ENCODE results near the gene CPVL.

Gene CPVL

DNA sequence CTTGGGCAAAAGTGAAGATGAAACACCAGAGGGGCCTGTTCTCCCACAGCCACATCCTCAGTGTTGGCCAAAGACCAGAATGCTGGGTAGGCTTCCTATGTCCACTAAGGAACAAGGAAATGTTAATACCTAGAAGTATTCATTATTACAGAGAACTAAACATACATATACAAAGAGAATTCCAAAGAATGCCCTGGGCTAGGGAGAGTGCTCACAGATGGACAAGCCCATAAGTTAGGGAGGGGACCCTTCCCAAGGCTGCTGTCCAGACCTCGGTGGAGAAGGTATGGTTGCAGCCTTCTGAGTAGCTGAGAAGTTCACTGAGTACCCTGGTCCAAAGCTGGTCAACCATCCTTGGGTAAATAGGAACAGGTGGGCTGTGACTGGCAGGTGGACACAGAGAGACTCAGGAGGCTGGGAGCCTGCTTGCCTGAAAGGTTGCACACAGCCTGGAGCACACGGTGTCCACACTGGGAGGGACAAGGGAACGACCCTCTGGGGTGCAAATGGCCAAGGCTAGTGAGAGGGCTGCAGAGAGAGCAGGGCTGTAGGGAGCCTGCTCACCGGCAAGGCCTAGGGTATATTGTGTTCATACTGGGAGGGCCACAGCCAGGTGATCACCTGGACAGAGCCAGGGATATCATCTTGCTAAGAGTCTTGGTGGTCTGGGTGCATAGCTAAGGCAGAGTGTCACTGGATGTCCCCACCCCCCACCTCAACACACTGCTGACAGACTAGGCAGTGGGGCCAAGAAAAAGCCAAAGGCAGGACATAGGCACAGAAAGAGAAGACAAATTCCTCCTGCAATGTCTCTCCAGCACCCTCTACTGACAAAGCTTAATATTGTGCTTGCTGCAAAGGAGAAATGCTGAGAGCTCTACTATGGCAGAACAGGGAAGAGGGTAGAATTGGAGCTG, 40.3 kb downstream of the CPVL start:
- TF ChIP-seq, protein P1, sequence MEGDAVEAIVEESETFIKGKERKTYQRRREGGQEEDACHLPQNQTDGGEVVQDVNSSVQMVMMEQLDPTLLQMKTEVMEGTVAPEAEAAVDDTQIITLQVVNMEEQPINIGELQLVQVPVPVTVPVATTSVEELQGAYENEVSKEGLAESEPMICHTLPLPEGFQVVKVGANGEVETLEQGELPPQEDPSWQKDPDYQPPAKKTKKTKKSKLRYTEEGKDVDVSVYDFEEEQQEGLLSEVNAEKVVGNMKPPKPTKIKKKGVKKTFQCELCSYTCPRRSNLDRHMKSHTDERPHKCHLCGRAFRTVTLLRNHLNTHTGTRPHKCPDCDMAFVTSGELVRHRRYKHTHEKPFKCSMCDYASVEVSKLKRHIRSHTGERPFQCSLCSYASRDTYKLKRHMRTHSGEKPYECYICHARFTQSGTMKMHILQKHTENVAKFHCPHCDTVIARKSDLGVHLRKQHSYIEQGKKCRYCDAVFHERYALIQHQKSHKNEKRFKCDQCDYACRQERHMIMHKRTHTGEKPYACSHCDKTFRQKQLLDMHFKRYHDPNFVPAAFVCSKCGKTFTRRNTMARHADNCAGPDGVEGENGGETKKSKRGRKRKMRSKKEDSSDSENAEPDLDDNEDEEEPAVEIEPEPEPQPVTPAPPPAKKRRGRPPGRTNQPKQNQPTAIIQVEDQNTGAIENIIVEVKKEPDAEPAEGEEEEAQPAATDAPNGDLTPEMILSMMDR (IDR thresholded peaks at IDR 0.05), result peak; percentile 73
- no peak for DNase-seq (ENCODE audit: low spot score)
- H3K4me3 ChIP-seq, result no peak overlapping the region
- H3K27ac ChIP-seq, result no peak overlapping the region

- no peak for DNase-seq (ENCODE audit: low spot score)
- Histone ChIP-seq H3K4me3 (no peak overlapping the region), H3K27ac (no peak overlapping the region)
- TF ChIP-seq, protein P1 (IDR thresholded peaks at IDR 0.05), result no peak
These were observed 41.1 kb downstream of the CPVL start for GRCh38 chr7:29105191-29105590.

DNA sequence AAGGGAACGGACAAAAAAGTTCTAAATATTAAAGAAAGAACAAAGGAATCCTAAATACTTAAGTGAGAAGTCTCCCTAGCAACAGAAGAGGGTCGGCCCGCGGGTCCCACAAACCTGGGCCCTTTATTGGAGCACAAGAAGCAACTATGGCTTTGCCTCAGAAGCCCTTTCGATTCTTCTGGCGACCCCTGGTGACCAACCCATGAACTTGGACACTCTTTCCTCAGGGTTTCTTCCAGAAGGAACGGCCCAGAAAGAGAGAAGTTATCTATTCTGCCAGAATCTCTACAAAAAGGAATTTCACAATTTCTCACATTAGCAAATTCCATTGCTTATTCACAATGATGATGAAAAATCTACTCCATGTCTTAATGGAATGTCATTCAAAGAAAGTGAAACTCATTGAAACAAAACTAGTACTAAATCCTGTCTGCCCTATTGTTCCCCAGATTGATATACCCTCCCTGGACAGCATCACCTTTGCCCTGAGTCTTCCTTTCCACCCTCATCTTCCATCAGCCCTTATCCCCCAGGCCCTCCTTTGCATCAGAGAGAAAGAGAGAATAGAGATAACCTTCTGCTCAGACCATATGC, 43.7 kb downstream of the CPVL start:
- DNase-seq (ENCODE audit: low spot score), result no peak
- no peak overlapping the region for H3K27ac ChIP-seq
- TF ChIP-seq, protein P1 (IDR thresholded peaks at IDR 0.05), result peak; percentile 49
- H3K4me3 ChIP-seq, result no peak overlapping the region

DNA sequence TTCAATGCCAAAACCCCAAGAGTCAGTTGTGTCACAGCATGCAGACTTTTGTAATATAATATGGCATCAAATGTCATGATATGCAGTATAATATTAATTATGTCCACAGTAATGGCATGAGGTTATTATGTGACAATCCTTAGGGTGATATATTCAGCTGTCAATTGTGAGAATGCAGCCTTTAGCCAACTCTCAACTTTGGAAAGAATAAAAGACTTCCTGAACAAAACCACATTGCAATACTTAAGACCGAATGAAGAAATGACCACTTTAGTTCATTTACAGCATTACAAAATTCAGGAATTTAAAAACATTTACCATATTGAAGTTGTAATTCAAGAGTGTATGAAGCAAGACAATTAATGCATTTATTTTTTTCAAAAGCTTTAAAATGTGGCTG, 45.4 kb downstream of the CPVL start:
- TF ChIP-seq, protein P1 (IDR thresholded peaks at IDR 0.05), result no peak
- Histone ChIP-seq H3K4me3 (no peak overlapping the region), H3K27ac (no peak overlapping the region)
- no peak for DNase-seq (ENCODE audit: low spot score)

GRCh38 chr7:29099896-29100847, 46.2 kb downstream of the CPVL start:
- H3K4me3 ChIP-seq, result no peak overlapping the region
- DNase-seq (ENCODE audit: low spot score), result no peak
- TF ChIP-seq, protein P1 (IDR thresholded peaks at IDR 0.05), result no peak
- H3K27ac ChIP-seq, result peak overlapping the region in 1 of 2 donors; percentile 11

GRCh38 chr7:29096446-29096730, 49.9 kb downstream of the CPVL start:
- TF ChIP-seq, protein P1 (IDR thresholded peaks at IDR 0.05), result no peak
- DNase-seq (ENCODE audit: low spot score), result no peak
- no peak overlapping the region for H3K27ac ChIP-seq
- no peak overlapping the region for H3K4me3 ChIP-seq

Data from coronary artery (tissue), 2 donors.